K562 (cell line): ENCODE measurements around the gene UBLCP1. TPM values are rescaled to one million over a fixed set of nuclear protein-coding genes. Genes with fewer than 3 reads are reported as not detected.
A peak's percentile ranks its signal among the peaks of the same experiment; 100 is the strongest.
"Not testable (repeated sequence)": the region's sequence is repeated elsewhere in the genome, so short reads cannot be mapped to it uniquely, and the experiment has no call there.

Source experiments
- ATAC-seq: fragments of 200-7000 bp; cut with Tn5 transposase; 3 replicates; pipeline ENCODE4 v1.9.1; 2020; ENCODE audit warnings: moderate library complexity
- BruUV-seq: library from RNA; stranded (reverse); fragments of 400-500 nt; replicated peaks from 2 replicates; lab custom pipeline; 2021; lab: Mats Ljungman, UMichigan
- CTCF ChIA-PET: fragments of 300-600 bp; formaldehyde crosslinking; extraction: SDS; loops from one replicate; lab custom pipeline; 2021; ENCODE audit warnings: low intra/inter-chr PET ratio; lab: Yijun Ruan, JAX
- POLR2A ChIA-PET: fragments of 300-600, 350-650 bp; sonication (Branson Sonifier 250); formaldehyde crosslinking; extraction: SDS; loops from one replicate; lab custom pipeline; 2021; ENCODE audit warnings: antibody characterized with exemption, inconsistent platforms; lab: Yijun Ruan, JAX
- DNase-seq, 4 experiments: peaks; one replicate each; pipeline versions ENCODE4 v3.0.0 to v3.0.0-alpha.2; 2011 to 2018; ENCODE audit warnings: low spot score in 3 of 4, mixed read lengths in 3 of 4; ENCODE audit errors: extremely low read depth in 1 of 4
- FAIRE-seq: peaks from 2 replicates; lab custom pipeline; 2011; peaks lifted over from hg19 to GRCh38; lab: Jason Lieb, UNC
- H2AFZ ChIP-seq: 2 replicates; pipeline ENCODE4 v1.6.0; 2011; ENCODE audit warnings: low read depth, low read length, control low read depth, inconsistent platforms
- H3K27ac ChIP-seq: fragments of 200-600 bp; 3 replicates; pipeline ENCODE4 v1.8.0; 2011; ENCODE audit warnings: low read depth, mild to moderate bottlenecking, control low read depth, inconsistent platforms, low read length, moderate library complexity, mixed read lengths; ENCODE audit errors: extremely low read depth
- H3K27me3 ChIP-seq, 2 experiments: fragments of 300-600 bp in 1 of 2; 2 replicates in 1 of 2; 3 replicates in 1 of 2; pipeline versions ENCODE4 v1.6.0 to v1.8.0; 2011; ENCODE audit warnings: inconsistent platforms in 2 of 2, low read length in 2 of 2, mild to moderate bottlenecking in 1 of 2, mixed read lengths in 1 of 2, moderate library complexity in 1 of 2; ENCODE audit not compliant: control insufficient read depth in 2 of 2, insufficient read depth in 2 of 2
- H3K36me3 ChIP-seq: fragments of 300-600 bp; 3 replicates; pipeline ENCODE4 v1.8.0; 2011; ENCODE audit warnings: mild to moderate bottlenecking, low read length, inconsistent platforms; ENCODE audit not compliant: control insufficient read depth, insufficient read depth
- H3K4me1 ChIP-seq, 2 experiments: fragments of 200-600 bp in 1 of 2; replicated peaks in 1 of 2; 2 replicates in 1 of 2; 3 replicates in 1 of 2; pipeline versions ENCODE4 v1.5.1 to v1.8.0; 2011; ENCODE audit warnings: inconsistent platforms in 2 of 2, low read length in 2 of 2, mild to moderate bottlenecking in 1 of 2, mixed read lengths in 1 of 2, moderate library complexity in 1 of 2; ENCODE audit not compliant: control insufficient read depth in 2 of 2, insufficient read depth in 2 of 2
- H3K4me2 ChIP-seq: 2 replicates; pipeline ENCODE4 v1.6.1; 2011; ENCODE audit warnings: low read length, control low read depth, inconsistent platforms, mixed read lengths; ENCODE audit not compliant: insufficient read depth
- H3K4me3 ChIP-seq: fragments of 200-600 bp; sonication (generic), shearing (Covaris generic); 2 replicates; pipeline ENCODE4 v1.5.1; 2016; ENCODE audit warnings: control low read depth, inconsistent platforms
- H3K79me2 ChIP-seq: fragments of 200-600 bp; 3 replicates; pipeline ENCODE4 v1.8.0; 2011; ENCODE audit warnings: low read length, inconsistent platforms; ENCODE audit not compliant: control insufficient read depth, insufficient read depth
- H3K9ac ChIP-seq, 2 experiments: 2 replicates each; pipeline versions ENCODE4 v1.6.0 to v1.6.1; 2011; ENCODE audit warnings: low read depth in 2 of 2, low read length in 2 of 2, control low read depth in 1 of 2, inconsistent platforms in 1 of 2, mild to moderate bottlenecking in 1 of 2, mixed read lengths in 1 of 2; ENCODE audit not compliant: insufficient read depth in 1 of 2
- H3K9me1 ChIP-seq: one replicate; pipeline ENCODE4 v1.6.0; 2011; ENCODE audit warnings: inconsistent platforms, mild to moderate bottlenecking, low read length, moderate library complexity; ENCODE audit not compliant: control insufficient read depth, insufficient read depth
- H3K9me3 ChIP-seq: replicated peaks from 2 replicates; pipeline ENCODE4 v1.5.1; 2011; ENCODE audit warnings: low read depth, low read length, inconsistent platforms; ENCODE audit not compliant: control insufficient read depth, insufficient read depth
- H4K20me1 ChIP-seq: replicated peaks from 2 replicates; pipeline ENCODE4 v1.6.1; 2011; ENCODE audit warnings: low read length, inconsistent platforms, mixed read lengths; ENCODE audit not compliant: control insufficient read depth, insufficient read depth
- C11orf30 ChIP-seq: fragments of 450-650 bp; IDR thresholded peaks from 2 replicates; pipeline ENCODE4 v1.6.1; 2016; ENCODE audit warnings: low read depth, mild to moderate bottlenecking
- CAMTA2 ChIP-seq: fragments of 250-450 bp; sonication (Bioruptor Pico); conservative IDR thresholded peaks from 2 replicates; pipeline ENCODE4 v1.5.1; 2022
- CBFA2T2 ChIP-seq: fragments of 450-650 bp; conservative IDR thresholded peaks from 2 replicates; pipeline ENCODE4 v1.6.1; 2017; ENCODE audit warnings: mild to moderate bottlenecking
- DIDO1 ChIP-seq: fragments of 450-650 bp; IDR thresholded peaks from 2 replicates; pipeline ENCODE4 v1.6.1; 2016; ENCODE audit warnings: low read depth, missing biosample characterization, missing genetic modification characterization
- DMBX1 ChIP-seq: fragments of 250-450 bp; sonication (Bioruptor Pico); IDR thresholded peaks from 2 replicates; pipeline ENCODE4 v1.8.0; 2022; ENCODE audit warnings: inconsistent platforms, mild to moderate bottlenecking, moderate library complexity, borderline replicate concordance
- MAFG ChIP-seq: fragments of 450-650 bp; conservative IDR thresholded peaks from 2 replicates; pipeline ENCODE4 v1.6.1; 2016; ENCODE audit warnings: missing genetic modification characterization, missing compliant biosample characterization
- MAFK ChIP-seq: IDR thresholded peaks from 2 replicates; pipeline ENCODE4 v1.6.1; 2011; ENCODE audit warnings: low read length, improper control_type of control experiment
- NCOR1 ChIP-seq: fragments of 450-650 bp; IDR thresholded peaks from 2 replicates; pipeline ENCODE4 v1.6.1; 2016; ENCODE audit warnings: mild to moderate bottlenecking, moderate library complexity
- TRIM24 ChIP-seq, 2 experiments: fragments of 450-650 bp; IDR thresholded peaks; 2 replicates each; pipeline ENCODE4 v1.6.1; 2016
- ZFP36 ChIP-seq: fragments of 150-350 bp; IDR thresholded peaks from 2 replicates; pipeline ENCODE4 v1.6.1; 2018; ENCODE audit warnings: low read length, low read depth; ENCODE audit not compliant: partially characterized antibody
- ZNF282 ChIP-seq: sonication (generic); formaldehyde crosslinking; IDR thresholded peaks from 2 replicates; pipeline ENCODE4 v1.8.1; 2023; ENCODE audit warnings: missing genetic modification reagents
- ZNF316 ChIP-seq: fragments of 450-650 bp; IDR thresholded peaks from 2 replicates; pipeline ENCODE4 v1.6.1; 2016
- ZNF431 ChIP-seq: sonication (generic); formaldehyde crosslinking; IDR thresholded peaks from 2 replicates; pipeline ENCODE4 v1.8.0; 2022; ENCODE audit warnings: mild to moderate bottlenecking, missing genetic modification reagents
- ZNF766 ChIP-seq: fragments of 200-800 bp; sonication (Bioruptor generic); conservative IDR thresholded peaks from 2 replicates; pipeline ENCODE4 v1.6.1; 2016; ENCODE audit warnings: missing genetic modification characterization, missing compliant biosample characterization
- WGBS: fragments of 100-300 bp; shearing (Covaris generic); methylation state at CpG from one replicate; pipeline ENCODE4 v1.1.6; 2016; ENCODE audit warnings: low coverage, mixed read lengths; ENCODE audit not compliant: insufficient coverage; ENCODE audit errors: missing lambda C conversion rate; 5-methylcytosine and 5-hydroxymethylcytosine counted together
- in situ Hi-C: fragments of 300-500 bp; cut with MboI; formaldehyde crosslinking; loops from 4 replicates; pipeline ENCODE4 v1.15.0; 2018; ENCODE audit warnings: inconsistent platforms, mixed read lengths
- intact Hi-C: fragments of 100-400 bp; cut with micrococcal nuclease; formaldehyde crosslinking; loops from 2 replicates; pipeline ENCODE4 v1.14.2; 2022
- polyA plus RNA-seq, 8 experiments: library from polyadenylated mRNA; depleted of rRNA in 4 of 8; stranded (reverse) in 5 of 8; unstranded in 3 of 8; fragments of >200 nt; fragmentation: Nextera tagmentation in 2 of 8; fragmentation: Illumina TruSeq in 1 of 8; extraction: Ambion mirVana in 2 of 8; extraction: Trizol in 1 of 8; gene quantifications; 2 replicates each; pipeline versions ENCODE4 v1.2.1 to v1.2.3, GENCODE V29; 2011 to 2014; ENCODE audit warnings: inconsistent platforms in 1 of 8, missing spikeins in 1 of 8
- total RNA-seq, 7 experiments: library from RNA; depleted of rRNA in 6 of 7; stranded (reverse); fragments of >200 nt in 6 of 7; fragmentation: Illumina TruSeq in 2 of 7; extraction: Trizol in 2 of 7; gene quantifications; 2 replicates each; pipeline versions ENCODE4 v1.2.1 to v1.2.3, GENCODE V29; 2011 to 2021; ENCODE audit warnings: low replicate concordance in 1 of 7

UBLCP1 gene
- total and polyA plus RNA-seq, 9 of the 15 experiments (the other 6 are each of a cell fraction or from before 2014, with no cell fraction given): 18.8 to 39.8 (median 30.2) TPM

GRCh38 chr5:159297300-159297699, 34.2 kb downstream of the UBLCP1 start:
- H3K4me1 ChIP-seq, H3K36me3 ChIP-seq, ATAC-seq, H2AFZ ChIP-seq, in situ Hi-C loops, DNase-seq, H3K9me1 ChIP-seq, H3K9me3 ChIP-seq, H3K27ac ChIP-seq, POLR2A ChIA-PET, H4K20me1 ChIP-seq, intact Hi-C loops, FAIRE-seq, H3K79me2 ChIP-seq, CTCF ChIA-PET, H3K4me3 ChIP-seq, BruUV-seq, H3K9ac ChIP-seq, H3K4me2 ChIP-seq: not testable (repeated sequence)
- peaks cover 3 to 17% of the 10 kb centered on the region in 2 experiments; a peak in 3 of 5 replicates for H3K27me3 ChIP-seq
- WGBS: 0% methylated on average over 2 of the region's 5 CpGs
- TF ChIP-seq ZFP36 (peak; percentile 16), TRIM24 (IDR thresholded peaks at IDR 0.05) (peak in 1 of 2 experiments; percentile 9; a peak in 1 of 4 replicates), ZNF431 (CRISPR knock-in tag) (peak; percentile 97), ZNF766 (CRISPR knock-in tag) (0 out of 2 replicates have a peak, but pooled peaks have one; percentile 45)

DNA sequence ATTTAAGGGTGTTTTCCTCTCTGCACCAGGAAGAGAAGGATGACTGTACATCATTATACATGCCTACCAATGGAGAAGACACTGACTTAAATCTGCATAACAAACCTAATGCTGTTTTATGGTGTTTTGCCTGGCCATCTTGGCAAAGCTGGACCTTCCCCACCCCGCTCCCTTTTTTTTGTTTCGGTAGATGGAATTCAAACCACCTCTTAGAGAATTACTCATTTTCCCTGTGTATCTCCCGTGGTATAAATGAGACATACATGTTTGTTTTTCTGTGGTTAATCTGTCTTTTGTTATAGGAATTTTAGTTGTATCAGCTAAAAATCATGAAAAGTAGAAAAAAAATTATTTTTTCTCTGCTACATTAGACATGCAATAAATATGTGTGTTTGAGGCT, 38.4 kb downstream of the UBLCP1 start:
- DNase-seq (no peak), FAIRE-seq (no peak), ATAC-seq (no peak)
- Histone ChIP-seq H3K9me3 (peaks cover 10% of the 10 kb centered on the region), H2AFZ (no peak overlapping the region), H3K9me1 (no peaks in the 10 kb centered on the region), H3K36me3 (no peaks in the 10 kb centered on the region), H3K4me1 (no peaks in the 10 kb centered on the region), H4K20me1 (no peaks in the 10 kb centered on the region), H3K4me2 (no peak overlapping the region), H3K27me3 (no peaks in the 10 kb centered on the region), H3K9ac (no peak overlapping the region), H3K27ac (no peak overlapping the region), H3K79me2 (no peaks in the 10 kb centered on the region), H3K4me3 (no peak overlapping the region)
- ChIA-PET POLR2A (no interaction called here), CTCF (no interaction called here)
- intact Hi-C loops: no loop called here
- WGBS: 22% methylated on average over 3 of the region's 3 CpGs
- no TSS peak for BruUV-seq
- TF ChIP-seq NCOR1 (no peak), CBFA2T2 (no peak), ZNF282 (no peak), C11orf30 (peak; percentile 20; the same call in 1 of the 2 replicates), DMBX1 (CRISPR knock-in tag) (no peak), ZNF316 (peak; percentile 61), DIDO1 (tag) (no peak), MAFK (no peak), CAMTA2 (CRISPR knock-in tag) (no peak), MAFG (0 out of 2 replicates have a peak, but pooled peaks have one; percentile 7)
- in situ Hi-C loops: loop anchor here (25.0 kb wide), 1 partner anchor 589 kb away; no protein-coding TSS in a partner anchor
